GM19035 (cell line): ENCODE results near the gene LRSAM1.

Experiments used
- ATAC-seq: cut with Tn5 transposase; IDR thresholded peaks from one replicate; pipeline ENCODE4 v1.9.1; 2021; ENCODE audit not compliant: unreplicated experiment

LRSAM1 gene

DNA sequence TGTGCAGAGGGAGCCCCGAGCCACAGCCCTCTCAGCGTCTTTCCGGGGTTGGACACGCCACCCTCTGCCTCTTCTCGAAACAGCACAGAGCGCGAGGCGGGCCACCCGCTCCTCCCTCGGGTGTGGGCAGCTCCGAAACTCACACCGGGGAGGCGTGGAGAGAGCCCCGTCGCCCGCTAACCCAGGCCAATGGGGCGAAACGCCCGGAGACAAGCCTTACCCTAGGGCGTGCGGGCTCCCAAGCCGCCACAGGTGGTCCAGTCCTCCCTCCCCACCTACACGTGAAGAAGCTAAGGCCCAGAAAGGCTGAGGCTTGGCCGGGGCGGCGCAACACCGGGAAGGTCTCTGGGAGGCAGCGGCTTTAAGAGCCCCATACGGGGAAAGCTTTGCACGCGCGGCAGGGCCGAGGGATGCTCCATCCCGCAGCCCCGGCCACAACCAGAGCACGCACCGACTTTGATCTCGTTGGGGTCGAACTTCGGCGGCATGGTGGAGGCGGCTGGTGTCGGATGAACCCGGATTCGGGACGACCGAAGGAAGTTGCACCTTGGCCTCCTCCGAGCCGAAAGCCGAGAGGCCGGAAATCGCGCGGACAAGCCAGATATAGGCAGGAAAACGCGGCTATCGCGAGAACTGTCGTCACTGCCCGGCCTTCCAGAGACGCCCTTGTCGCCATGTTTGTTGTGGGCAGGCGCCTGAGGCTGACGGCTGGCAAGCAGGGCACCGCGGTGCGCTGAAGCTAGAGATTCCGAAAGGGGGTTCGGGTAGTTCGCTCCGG is at the start of gene LRSAM1, which contains the start of gene RPL12:
TSS of gene LRSAM1 (plus strand) at position 681 of the 778 bp plus-strand sequence. CDS start 3,018 bp downstream, outside the sequence.
TSS of gene RPL12 (minus strand) at position 577 of the 778 bp plus-strand sequence. CDS start at position 488, 89 bp downstream.
- peak; percentile 62 for ATAC-seq

DNA sequence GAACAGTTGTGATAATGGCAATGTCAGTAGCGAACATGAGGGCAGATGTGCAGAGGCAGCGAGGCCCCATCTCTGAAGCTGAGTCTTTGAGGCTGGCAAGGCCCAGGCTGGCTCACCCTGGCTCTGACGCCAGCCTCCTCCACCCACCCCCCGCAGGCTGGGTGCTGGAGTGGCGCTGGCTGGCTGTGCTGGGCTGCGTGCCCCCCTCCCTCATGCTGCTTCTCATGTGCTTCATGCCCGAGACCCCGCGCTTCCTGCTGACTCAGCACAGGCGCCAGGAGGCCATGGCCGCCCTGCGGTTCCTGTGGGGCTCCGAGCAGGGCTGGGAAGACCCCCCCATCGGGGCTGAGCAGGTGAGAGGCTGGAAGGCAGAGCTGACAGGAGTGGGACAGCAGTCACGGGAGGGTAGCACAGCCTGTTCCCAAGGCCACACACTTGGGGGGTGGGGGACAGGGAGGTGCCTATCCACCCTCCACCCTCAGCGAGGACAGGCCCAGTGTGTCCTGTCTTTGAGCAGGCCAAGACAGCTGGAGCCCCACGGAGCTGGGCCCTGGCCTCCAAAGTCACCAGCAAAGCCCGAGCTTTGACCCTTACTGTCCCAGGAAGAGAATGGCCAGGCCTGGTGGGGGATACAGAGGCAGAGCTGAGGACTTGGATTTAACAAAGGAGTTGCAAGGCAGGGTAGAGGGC is 48.8 kb upstream of the LRSAM1 start:
- no peak for ATAC-seq

GRCh38 chr9:127403507-127404192 is 47.7 kb upstream of the LRSAM1 start:
- no peak for ATAC-seq

GRCh38 chr9:127404631-127405030 is 46.7 kb upstream of the LRSAM1 start:
- ATAC-seq: no peak

DNA sequence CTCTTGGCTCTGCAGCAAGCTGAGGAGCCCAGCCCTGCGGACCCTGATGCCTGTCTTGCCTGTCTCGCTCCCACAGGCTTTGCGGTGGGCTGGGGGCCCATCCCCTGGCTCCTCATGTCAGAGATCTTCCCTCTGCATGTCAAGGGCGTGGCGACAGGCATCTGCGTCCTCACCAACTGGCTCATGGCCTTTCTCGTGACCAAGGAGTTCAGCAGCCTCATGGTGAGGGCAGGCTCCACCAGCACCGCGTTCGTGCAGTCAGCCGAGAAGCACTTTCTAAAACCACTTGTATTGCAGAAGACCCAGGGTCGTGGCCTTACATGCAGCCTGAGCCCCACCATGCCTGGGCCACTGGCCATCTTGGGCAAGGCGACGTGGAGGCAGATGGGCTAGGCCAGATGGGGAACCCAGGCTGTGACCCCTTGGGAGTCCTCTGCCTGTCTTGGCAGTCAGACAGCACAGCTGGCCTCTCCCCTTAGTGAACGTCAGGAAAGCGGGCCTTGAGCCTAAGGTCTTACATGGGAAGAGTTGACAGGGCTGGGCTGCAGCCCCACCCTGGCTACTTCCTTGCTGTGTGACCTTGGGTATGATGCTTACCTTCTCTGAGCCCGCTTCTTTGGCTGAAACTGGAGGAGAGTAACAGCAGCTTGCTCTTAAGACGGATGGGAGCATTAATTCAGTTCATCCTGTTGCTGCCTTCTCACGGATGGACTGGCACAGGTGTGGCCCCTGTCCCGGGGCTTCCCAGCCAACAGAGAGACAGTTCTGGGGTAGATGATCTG is 45.8 kb upstream of the LRSAM1 start:
- ATAC-seq: no peak

DNA sequence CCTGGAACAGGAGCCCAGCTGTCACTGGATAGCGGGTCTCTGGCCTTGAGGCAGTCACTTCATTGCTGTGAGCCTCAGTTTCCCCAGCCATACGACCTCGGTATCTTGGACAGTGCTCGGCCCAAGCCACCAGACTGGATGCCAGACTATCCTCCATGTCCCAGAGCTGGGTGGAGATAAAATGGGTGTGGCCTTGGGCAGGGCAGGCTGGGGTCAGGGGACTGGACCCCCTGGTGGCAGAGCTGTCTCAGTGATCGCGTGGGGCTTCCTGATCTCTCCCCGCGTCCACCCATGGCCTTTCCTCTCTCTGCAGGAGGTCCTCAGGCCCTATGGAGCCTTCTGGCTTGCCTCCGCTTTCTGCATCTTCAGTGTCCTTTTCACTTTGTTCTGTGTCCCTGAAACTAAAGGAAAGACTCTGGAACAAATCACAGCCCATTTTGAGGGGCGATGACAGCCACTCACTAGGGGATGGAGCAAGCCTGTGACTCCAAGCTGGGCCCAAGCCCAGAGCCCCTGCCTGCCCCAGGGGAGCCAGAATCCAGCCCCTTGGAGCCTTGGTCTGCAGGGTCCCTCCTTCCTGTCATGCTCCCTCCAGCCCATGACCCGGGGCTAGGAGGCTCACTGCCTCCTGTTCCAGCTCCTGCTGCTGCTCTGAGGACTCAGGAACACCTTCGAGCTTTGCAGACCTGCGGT is 44.4 kb upstream of the LRSAM1 start:
- ATAC-seq: no peak

DNA sequence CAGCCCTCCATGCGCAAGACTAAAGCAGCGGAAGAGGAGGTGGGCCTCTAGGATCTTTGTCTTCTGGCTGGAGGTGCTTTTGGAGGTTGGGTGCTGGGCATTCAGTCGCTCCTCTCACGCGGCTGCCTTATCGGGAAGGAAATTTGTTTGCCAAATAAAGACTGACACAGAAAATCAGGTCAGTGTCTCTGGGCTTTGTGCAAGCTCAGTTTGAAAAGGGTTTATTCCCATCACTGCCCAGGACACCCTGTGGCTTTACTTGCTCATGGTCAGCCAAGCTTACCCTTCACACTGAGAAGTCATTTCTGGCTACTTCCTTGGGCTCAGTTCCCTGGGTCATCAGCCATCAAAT is 43.8 kb upstream of the LRSAM1 start:
- ATAC-seq: no peak

- no peak for ATAC-seq
These were observed 40.2 kb upstream of the LRSAM1 start for GRCh38 chr9:127411122-127411521.

- no peak for ATAC-seq
These were observed 36.2 kb upstream of the LRSAM1 start for GRCh38 chr9:127415141-127415540.

DNA sequence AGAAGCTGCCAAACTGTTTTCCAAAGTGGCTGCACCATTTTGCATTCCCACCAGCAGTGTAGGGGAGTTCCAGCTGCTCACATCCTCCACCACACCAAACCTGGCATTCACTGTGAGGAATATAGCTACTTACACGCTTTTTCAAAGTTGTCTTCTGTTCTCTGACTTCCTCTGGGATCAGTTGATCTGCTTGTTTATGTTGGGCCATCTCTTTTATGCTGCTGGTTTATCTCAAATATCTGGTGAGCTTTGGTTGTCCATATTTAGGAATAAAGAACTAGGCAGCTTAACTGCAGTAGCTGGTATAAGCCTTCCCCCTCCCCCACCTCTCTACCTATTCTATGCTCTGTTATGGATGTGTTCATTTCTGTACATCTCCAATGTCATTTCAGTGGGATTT is 35.7 kb upstream of the LRSAM1 start:
- ATAC-seq: no peak

DNA sequence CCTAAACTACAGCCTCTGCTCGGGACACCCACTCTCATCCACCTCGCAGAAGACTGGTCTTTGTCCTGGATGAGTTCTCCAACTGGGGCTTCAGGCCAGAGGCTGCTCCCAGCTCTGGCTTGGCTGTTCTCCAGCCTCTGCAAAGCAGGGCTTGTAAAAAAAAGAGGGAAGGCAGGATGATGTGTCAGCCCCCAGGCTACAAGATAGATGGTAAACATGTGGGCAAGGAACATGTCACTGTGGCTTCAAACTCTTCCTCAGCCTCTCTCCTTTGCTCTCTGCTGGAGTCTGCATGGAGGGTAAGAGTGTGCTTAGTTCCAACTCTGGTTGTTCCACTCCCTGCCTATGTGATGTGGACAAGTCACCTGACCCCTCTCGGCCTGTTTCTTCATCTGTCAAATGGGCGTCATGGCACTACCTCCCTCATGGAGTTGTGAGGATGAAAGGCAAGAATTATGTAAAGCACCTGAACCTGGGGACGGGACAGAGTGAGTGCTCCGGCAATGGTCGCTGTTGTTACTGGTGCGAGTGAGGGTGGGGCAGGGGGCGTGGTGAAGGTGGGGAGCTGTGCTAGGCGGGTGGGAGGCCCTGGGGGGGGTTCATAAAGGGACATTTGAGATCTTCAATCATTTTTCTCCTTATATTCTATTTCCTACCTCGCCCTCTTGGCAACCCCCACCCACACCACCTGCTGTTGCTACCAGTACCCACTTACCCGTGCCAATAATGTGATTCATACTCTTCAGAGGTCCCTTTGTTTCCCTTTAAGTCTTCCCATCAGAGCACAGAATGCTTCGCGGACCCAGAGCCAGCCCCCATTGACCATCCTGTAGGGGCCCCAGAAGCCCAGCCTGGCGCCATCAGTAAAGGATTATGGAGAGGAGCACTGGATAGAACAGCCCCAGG is 33.9 kb upstream of the LRSAM1 start:
- ATAC-seq: no peak

GRCh38 chr9:127418037-127418471 is 33.3 kb upstream of the LRSAM1 start:
- no peak for ATAC-seq

DNA sequence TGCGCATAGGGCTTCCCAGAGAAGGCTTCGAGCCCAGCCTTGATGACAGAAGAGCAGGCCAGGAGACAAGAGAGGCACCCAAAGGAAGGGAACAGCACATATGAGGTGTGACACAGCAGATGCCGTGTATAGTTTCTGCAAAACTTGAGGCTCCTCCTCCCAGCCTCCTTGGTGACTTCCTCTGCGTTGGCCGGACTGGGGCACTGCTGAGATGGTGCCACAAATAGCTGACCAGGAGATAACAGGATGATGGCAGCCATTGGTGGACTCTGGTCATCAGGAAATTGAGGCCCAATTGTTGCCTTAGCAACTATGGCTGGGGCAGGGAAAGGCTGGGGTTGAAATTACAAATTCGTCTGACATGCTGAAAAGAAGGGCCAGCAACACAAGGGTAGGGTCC is 32.0 kb upstream of the LRSAM1 start:
- ATAC-seq: no peak

GRCh38 chr9:127421057-127421456 is 30.3 kb upstream of the LRSAM1 start:
- ATAC-seq: no peak

DNA sequence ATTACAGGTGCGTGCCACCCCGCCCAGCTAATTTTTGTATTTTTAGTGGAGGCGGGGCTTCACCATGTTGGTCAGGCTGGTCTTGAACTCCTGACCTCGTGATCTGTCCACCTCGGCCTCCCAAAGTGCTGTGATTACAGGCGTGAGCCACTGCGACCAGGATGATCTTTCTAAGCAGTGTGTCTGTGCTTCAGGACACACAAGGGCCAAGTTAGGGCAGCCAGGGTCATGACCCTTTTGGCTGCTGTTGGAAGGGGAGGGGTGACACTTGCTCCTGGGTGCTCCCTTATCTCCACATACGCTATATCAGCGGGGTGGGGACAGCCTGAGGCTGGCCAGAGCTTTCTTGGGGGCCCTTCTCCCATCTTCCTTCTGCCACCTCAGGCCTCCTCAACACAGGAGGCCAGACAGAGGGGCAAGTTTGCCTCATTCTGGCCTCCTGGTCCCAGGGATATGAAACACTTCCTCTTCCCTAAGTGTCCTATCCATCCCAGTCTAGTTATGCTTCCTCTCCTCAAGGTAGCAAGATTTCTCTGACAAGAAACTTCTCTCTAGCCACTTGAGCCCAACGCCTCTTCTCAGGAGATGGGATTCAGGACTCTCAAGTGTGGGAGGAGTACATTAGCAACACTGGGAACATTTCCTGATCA is 29.1 kb upstream of the LRSAM1 start:
- ATAC-seq: no peak

- ATAC-seq: no peak
These were observed 28.5 kb upstream of the LRSAM1 start for GRCh38 chr9:127422787-127423186.

- ATAC-seq: no peak
These were observed 27.8 kb upstream of the LRSAM1 start for GRCh38 chr9:127423476-127423933.

DNA sequence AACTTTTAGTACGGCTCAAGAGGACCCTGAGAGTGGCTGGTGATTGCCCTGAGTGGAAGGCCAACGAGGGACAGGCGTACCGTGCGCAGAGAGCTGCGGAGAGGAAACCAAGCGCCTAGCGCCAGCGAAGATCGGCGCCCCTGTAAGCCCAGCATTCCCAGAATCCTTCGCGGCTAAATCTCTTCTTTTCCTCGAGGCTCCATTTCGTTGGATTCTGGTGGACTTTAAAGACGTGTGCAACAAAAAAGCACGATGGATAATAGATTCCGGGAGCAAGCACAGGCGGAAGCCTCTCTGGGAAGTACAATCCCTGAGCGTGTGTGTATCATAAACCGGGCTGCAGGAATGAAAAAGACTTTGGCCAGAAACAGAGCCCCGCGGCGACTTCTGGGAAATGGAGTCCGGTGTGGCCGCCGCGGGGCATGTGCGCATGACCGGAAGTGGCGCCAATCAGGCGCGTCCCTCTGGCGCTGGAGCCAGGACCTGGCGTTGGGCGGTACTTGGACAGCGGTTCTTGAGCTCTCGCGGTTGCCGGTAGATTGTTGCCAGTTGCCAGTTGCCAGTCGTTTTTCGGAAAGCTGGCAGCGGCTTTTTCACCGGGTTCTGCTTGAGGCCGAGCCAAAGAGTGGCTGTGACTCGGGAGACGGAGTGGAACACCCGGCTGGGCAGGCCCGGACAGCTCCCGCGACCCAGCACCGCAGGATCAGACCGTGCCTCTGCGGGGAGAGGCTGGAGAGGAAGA is 27.2 kb upstream of the LRSAM1 start, which contains the start of gene ZNF79:
TSS of gene ZNF79 (plus strand) at position 449 of the 742 bp plus-strand sequence. CDS start 406 bp downstream, outside the sequence.
- ATAC-seq: peak; percentile 86
